Subcutaneous abdominal adipose tissue (tissue), 5 donors: ENCODE data around the gene PPP1R14D.

ENCODE experiments used
- H3K27ac ChIP-seq: one replicate; pipeline ENCODE4 v1.7.0; 2013; ENCODE audit warnings: low read depth, mild to moderate bottlenecking, inconsistent platforms, low read length, moderate library complexity
- H3K27me3 ChIP-seq, 5 donors: one replicate each; pipeline ENCODE4 v1.7.0; 2013; ENCODE audit warnings: low read length in 5 of 5, inconsistent platforms in 1 of 5; ENCODE audit not compliant: control insufficient read depth in 5 of 5, insufficient read depth in 4 of 5
- H3K36me3 ChIP-seq, 5 donors: one replicate each; pipeline ENCODE4 v1.7.0; 2013; ENCODE audit warnings: low read length in 5 of 5; ENCODE audit not compliant: control insufficient read depth in 5 of 5, insufficient read depth in 5 of 5
- H3K4me1 ChIP-seq, 5 donors: one replicate each; pipeline ENCODE4 v1.7.0; 2013; ENCODE audit warnings: low read length in 5 of 5, mild to moderate bottlenecking in 3 of 5, moderate library complexity in 1 of 5; ENCODE audit not compliant: control insufficient read depth in 5 of 5, insufficient read depth in 5 of 5
- H3K4me3 ChIP-seq, 5 donors: one replicate each; pipeline ENCODE4 v1.7.0; 2013; ENCODE audit warnings: low read length in 5 of 5, low read depth in 1 of 5
- H3K9ac ChIP-seq, 5 donors: one replicate each; pipeline ENCODE4 v1.7.0; 2013; ENCODE audit warnings: low read length in 5 of 5, mild to moderate bottlenecking in 4 of 5, moderate library complexity in 3 of 5
- H3K9me3 ChIP-seq, 5 donors: one replicate each; pipeline ENCODE4 v1.7.0; 2013; ENCODE audit warnings: low read length in 5 of 5; ENCODE audit not compliant: control insufficient read depth in 5 of 5
- donor health status: healthy.
- donor health status: healthy.
- donor health status: healthy.
- donor health status: healthy.
- donor health status: healthy.

PPP1R14D gene

GRCh38 chr15:40773902-40774301, 54.6 kb downstream of the PPP1R14D start:
- no peaks in the 10 kb centered on the region for H3K27me3 ChIP-seq
- H3K4me3 ChIP-seq, result no peak overlapping the region
- no peaks in the 10 kb centered on the region for H3K9me3 ChIP-seq
- peaks cover 5 to 54% (median 48%) of the 10 kb centered on the region in 5 donors for H3K4me1 ChIP-seq
- no peak overlapping the region for H3K9ac ChIP-seq
- peaks cover 0 to 70% (median 51%) of the 10 kb centered on the region in 5 donors for H3K36me3 ChIP-seq
- H3K27ac ChIP-seq, result no peak overlapping the region

- Histone ChIP-seq H3K4me3 (no peak overlapping the region), H3K4me1 (peaks cover 6 to 58% (median 52%) of the 10 kb centered on the region in 5 donors), H3K9ac (no peak overlapping the region), H3K9me3 (no peaks in the 10 kb centered on the region), H3K27ac (peak overlapping the region; percentile 92), H3K27me3 (no peaks in the 10 kb centered on the region), H3K36me3 (peaks cover 0 to 66% (median 46%) of the 10 kb centered on the region in 5 donors)
Measured at GRCh38 chr15:40773496-40773895, 55.0 kb downstream of the PPP1R14D start.

GRCh38 chr15:40772014-40772413, 56.5 kb downstream of the PPP1R14D start:
- Histone ChIP-seq H3K4me1 (peaks cover 6 to 69% (median 60%) of the 10 kb centered on the region in 5 donors), H3K27ac (peak overlapping the region; percentile 92), H3K9me3 (no peaks in the 10 kb centered on the region), H3K9ac (peak overlapping the region in 1 of 5 donors; percentile 23), H3K4me3 (no peak overlapping the region), H3K36me3 (peaks cover 0 to 71% (median 51%) of the 10 kb centered on the region in 5 donors), H3K27me3 (no peaks in the 10 kb centered on the region)

- H3K9ac ChIP-seq, result peak overlapping the region in 2 of 5 donors; percentile 11 to 23
- H3K27ac ChIP-seq, result peak overlapping the region; percentile 64
- H3K36me3 ChIP-seq, result peaks cover 0 to 65% (median 46%) of the 10 kb centered on the region in 5 donors
Measured at GRCh38 chr15:40771242-40771641, 57.3 kb downstream of the PPP1R14D start.

GRCh38 chr15:40770147-40770721, 58.3 kb downstream of the PPP1R14D start:
- H3K9me3 ChIP-seq, result no peaks in the 10 kb centered on the region
- peak overlapping the region in 3 of 5 donors; percentile 16 to 48 (median 37) for H3K9ac ChIP-seq
- H3K27ac ChIP-seq, result peak overlapping the region; percentile 64
- H3K4me1 ChIP-seq, result peaks cover 6 to 71% (median 67%) of the 10 kb centered on the region in 5 donors
- no peaks in the 10 kb centered on the region for H3K27me3 ChIP-seq
- peaks cover 0 to 55% (median 36%) of the 10 kb centered on the region in 5 donors for H3K36me3 ChIP-seq
- H3K4me3 ChIP-seq, result peak overlapping the region in 2 of 5 donors; percentile 2 to 26

More at GRCh38 chr15:40771242-40771641, 57.3 kb downstream of the PPP1R14D start:
- Histone ChIP-seq H3K27me3 (no peaks in the 10 kb centered on the region), H3K4me1 (peaks cover 6 to 66% (median 58%) of the 10 kb centered on the region in 5 donors), H3K4me3 (no peak overlapping the region), H3K9me3 (no peaks in the 10 kb centered on the region)

GRCh38 chr15:40769274-40770146, 59.0 kb downstream of the PPP1R14D start, which contains the start of gene C15orf62:
C15orf62 (plus strand) TSS chr15:40769980; CDS start chr15:40770496, 516 bp downstream.
- Histone ChIP-seq H3K36me3 (peaks cover 0 to 47% (median 28%) of the 10 kb centered on the region in 5 donors), H3K9ac (peak within 1 kb of the TSS in 3 of 5 donors; percentile 16 to 48 (median 47)), H3K4me3 (peak within 1 kb of the TSS in 2 of 5 donors; percentile 2 to 26)

GRCh38 chr15:40768521-40769273, 59.8 kb downstream of the PPP1R14D start:
- Histone ChIP-seq H3K27ac (peak overlapping the region; percentile 64), H3K9ac (peak overlapping the region in 2 of 5 donors; percentile 22 to 47)

More at GRCh38 chr15:40769274-40770146, 59.0 kb downstream of the PPP1R14D start, which contains the start of gene C15orf62:
- Histone ChIP-seq H3K4me1 (peaks cover 11 to 79% (median 74%) of the 10 kb centered on the region in 5 donors), H3K27ac (peak within 1 kb of the TSS; percentile 64), H3K27me3 (no peaks in the 10 kb centered on the region), H3K9me3 (no peaks in the 10 kb centered on the region)

GRCh38 chr15:40767838-40768500, 60.5 kb downstream of the PPP1R14D start:
- Histone ChIP-seq H3K9me3 (no peaks in the 10 kb centered on the region), H3K4me3 (peak overlapping the region in 2 of 5 donors; percentile 17 to 29), H3K36me3 (peaks cover 0 to 32% (median 13%) of the 10 kb centered on the region in 5 donors), H3K27ac (peak overlapping the region; percentile 64), H3K9ac (peak overlapping the region in 2 of 5 donors; percentile 22 to 47), H3K4me1 (peaks cover 13 to 94% (median 89%) of the 10 kb centered on the region in 5 donors), H3K27me3 (no peaks in the 10 kb centered on the region)

More at GRCh38 chr15:40768521-40769273, 59.8 kb downstream of the PPP1R14D start:
- Histone ChIP-seq H3K9me3 (no peaks in the 10 kb centered on the region), H3K4me3 (no peak overlapping the region), H3K36me3 (peaks cover 0 to 39% (median 20%) of the 10 kb centered on the region in 5 donors), H3K4me1 (peaks cover 11 to 87% (median 82%) of the 10 kb centered on the region in 5 donors), H3K27me3 (no peaks in the 10 kb centered on the region)
